Spleen (tissue), 7 donors: ENCODE results near the gene MAPK4.

Source experiments
- CTCF ChIP-seq, 11 experiments: fragments of 200-600 bp in 7 of 11; fragments of 450-650 bp in 4 of 11; sonication (generic) in 4 of 11; IDR thresholded peaks in 8 of 11; conservative IDR thresholded peaks in 3 of 11; 1 replicate in 7 of 11; 2 replicates in 4 of 11; pipeline versions ENCODE4 v1.4.0 to v1.8.0; 2016 to 2021; ENCODE audit warnings: antibody characterized with exemption in 11 of 11, inconsistent platforms in 4 of 11, mild to moderate bottlenecking in 1 of 11
- POLR2A ChIP-seq, 3 donors: fragments of 450-650 bp; IDR thresholded peaks; one replicate each; pipeline ENCODE4 v1.5.1; 2017; ENCODE audit warnings: antibody characterized with exemption in 3 of 3, mild to moderate bottlenecking in 1 of 3
- POLR2AphosphoS5 ChIP-seq, 3 donors: sonication (generic); formaldehyde crosslinking; IDR thresholded peaks; one replicate each; pipeline ENCODE4 v1.5.1; 2017; ENCODE audit warnings: antibody characterized with exemption in 3 of 3
- donor health status: DM: no; HTN: no; CAD: no; lungs with moderate emphysema.
- donor health status: DM: no; HTN: no; CAD: no.
- donor health status: DM: no; HTN: no; CAD: no.

GRCh38 chr18:50638884-50639420, 79.1 kb downstream of the MAPK4 start:
- no peak for TF ChIP-seq CTCF (IDR thresholded peaks at IDR 0.05 in 8 of 11, conservative IDR thresholded peaks at IDR 0.05 in 3 of 11)
- TF ChIP-seq POLR2A (IDR thresholded peaks at IDR 0.05): no peak
- no peak for TF ChIP-seq POLR2AphosphoS5 (IDR thresholded peaks at IDR 0.05)
